Calu3 (cell line): Measurements from ENCODE around the gene BSCL2. TPM values are rescaled to one million over a fixed set of nuclear protein-coding genes. Genes with fewer than 3 reads are reported as not detected.

ENCODE experiments used
- BruUV-seq: library from RNA; stranded (reverse); fragments of 400-500 nt; replicated peaks from 2 replicates; lab custom pipeline; 2021; lab: Mats Ljungman, UMichigan
- CTCF ChIA-PET: fragments of 300-600 bp; sonication (Branson Sonifier 250); formaldehyde crosslinking; loops from one replicate; lab custom pipeline; 2022; ENCODE audit warnings: antibody characterized with exemption; lab: Charles Lee
- DNase-seq: peaks from one replicate; pipeline ENCODE4 v3.0.0; 2022
- H3K27ac Mint-ChIP-seq: one replicate; pipeline ENCODE4 v1.8.0; 2022; ENCODE audit warnings: mixed read lengths; ENCODE audit not compliant: unreplicated experiment
- H3K27me3 Mint-ChIP-seq: one replicate; pipeline ENCODE4 v1.8.0; 2022; ENCODE audit warnings: mixed read lengths; ENCODE audit not compliant: unreplicated experiment
- H3K36me3 Mint-ChIP-seq: one replicate; pipeline ENCODE4 v1.8.0; 2022; ENCODE audit warnings: mild to moderate bottlenecking, moderate library complexity, mixed read lengths; ENCODE audit not compliant: insufficient read depth, unreplicated experiment
- H3K4me1 Mint-ChIP-seq: one replicate; pipeline ENCODE4 v1.8.0; 2022; ENCODE audit warnings: mild to moderate bottlenecking, low read depth, mixed read lengths; ENCODE audit not compliant: unreplicated experiment
- H3K4me3 Mint-ChIP-seq: one replicate; pipeline ENCODE4 v1.8.0; 2022; ENCODE audit warnings: mild to moderate bottlenecking, low read depth, moderate library complexity, mixed read lengths; ENCODE audit not compliant: unreplicated experiment
- H3K9me3 Mint-ChIP-seq: one replicate; pipeline ENCODE4 v1.8.0; 2022; ENCODE audit warnings: low read depth, mixed read lengths; ENCODE audit not compliant: unreplicated experiment
- CTCF ChIP-seq: fragments of 200-600 bp; IDR thresholded peaks from one replicate; pipeline ENCODE4 v1.8.0; 2022; ENCODE audit warnings: antibody characterized with exemption; ENCODE audit not compliant: unreplicated experiment
- intact Hi-C: fragments of 100-400 bp; cut with micrococcal nuclease; formaldehyde crosslinking; loops from one replicate; pipeline ENCODE4 v1.10.0; 2022; ENCODE audit not compliant: unreplicated experiment
- total RNA-seq: library from RNA; stranded (reverse); gene quantifications from 2 replicates; pipeline ENCODE4 v1.2.3, GENCODE V29; 2022

The BSCL2 gene
- total RNA-seq, 1 experiment from 2014 or later: 71.5 TPM

- H3K36me3 Mint-ChIP-seq: peaks cover 68% of the 10 kb centered on the region
- no TSS peak for BruUV-seq
- no peaks in the 10 kb centered on the region for H3K27me3 Mint-ChIP-seq
- peak within 1 kb of the TSS; percentile 89 for H3K4me3 Mint-ChIP-seq
- intact Hi-C loops: no loop called here
- peaks cover 11% of the 10 kb centered on the region for H3K4me1 Mint-ChIP-seq
- DNase-seq: peak; percentile 98
- no peak for TF ChIP-seq CTCF
- H3K27ac Mint-ChIP-seq: peak within 1 kb of the TSS; percentile 98
- CTCF ChIA-PET: interaction anchor here (0.5 to 2.2 kb wide), 12 partner anchors 12 to 822 kb away, joined by 3 to 8 read pairs (median 4); partner anchors contain the start of genes EEF1G, POLR2G, UQCC3 and ZBTB3
- H3K9me3 Mint-ChIP-seq: no peaks in the 10 kb centered on the region
Measured at GRCh38 chr11:62727165-62727871, 20.1 kb upstream of the BSCL2 start, which contains the start of gene HNRNPUL2. HNRNPUL2 (minus strand) TSS chr11:62727457; CDS start chr11:62727156, 301 bp downstream.

- no peak for TF ChIP-seq CTCF
- DNase-seq: no peak
- Mint-ChIP-seq H3K27me3 (no peaks in the 10 kb centered on the region), H3K4me3 (peak overlapping the region; percentile 89), H3K9me3 (no peaks in the 10 kb centered on the region), H3K27ac (peak overlapping the region; percentile 98), H3K36me3 (peaks cover 72% of the 10 kb centered on the region), H3K4me1 (peaks cover 11% of the 10 kb centered on the region)
- intact Hi-C loops: no loop called here
- no TSS peak for BruUV-seq
- CTCF ChIA-PET: interaction anchor here (0.5 to 2.2 kb wide), 7 partner anchors 11 to 153 kb away, joined by 3 to 8 read pairs (median 4); partner anchors contain the start of genes EEF1G and ZBTB3
Measured at GRCh38 chr11:62726915-62727164, 19.6 kb upstream of the BSCL2 start.

- TF ChIP-seq CTCF: no peak
- peak overlapping the region; percentile 83 for H3K27ac Mint-ChIP-seq
- CTCF ChIA-PET: interaction anchor here (1.1 to 2.2 kb wide), 3 partner anchors 28 to 80 kb away, joined by 3 to 8 read pairs (median 8); partner anchors contain the start of gene ZBTB3
- intact Hi-C loops: no loop called here
- no peaks in the 10 kb centered on the region for H3K9me3 Mint-ChIP-seq
- no peak for DNase-seq
- H3K4me1 Mint-ChIP-seq: peaks cover 11% of the 10 kb centered on the region
- peak overlapping the region; percentile 89 for H3K4me3 Mint-ChIP-seq
- BruUV-seq: no TSS peak
- H3K36me3 Mint-ChIP-seq: peaks cover 77% of the 10 kb centered on the region
- H3K27me3 Mint-ChIP-seq: no peaks in the 10 kb centered on the region
Measured at GRCh38 chr11:62726156-62726914, 19.1 kb upstream of the BSCL2 start.

GRCh38 chr11:62725646-62726045 lies 18.4 kb upstream of the BSCL2 start:
- Mint-ChIP-seq H3K4me1 (peaks cover 11% of the 10 kb centered on the region), H3K27ac (peak overlapping the region; percentile 83), H3K27me3 (no peaks in the 10 kb centered on the region), H3K4me3 (peak overlapping the region; percentile 89), H3K9me3 (no peaks in the 10 kb centered on the region), H3K36me3 (peaks cover 83% of the 10 kb centered on the region)
- no peak for TF ChIP-seq CTCF
- intact Hi-C loops: no loop called here
- BruUV-seq: TSS peak; percentile 44
- no peak for DNase-seq
- CTCF ChIA-PET: interaction anchor here (1.1 kb wide), 1 partner anchor 80 kb away, joined by 3 read pairs; no protein-coding TSS in a partner anchor
